Thyroid gland (tissue), 4 donors: ENCODE results near the gene ZMYND19. TPM values are rescaled to one million over a fixed set of nuclear protein-coding genes. Genes with fewer than 3 reads are reported as not detected.
"Not testable (repeated sequence)": the region's sequence is repeated elsewhere in the genome, so short reads cannot be mapped to it uniquely, and the experiment has no call there.

Source experiments
- DNase-seq, 2 donors: peaks; one replicate each; pipeline ENCODE4 v3.0.0-alpha.2; 2019
- H3K27ac ChIP-seq, 3 donors: fragments of 200-600 bp; sonication (generic); 1 replicate in 2 of 3; 2 replicates in 1 of 3; pipeline ENCODE4 v1.5.1; 2016 to 2019; ENCODE audit warnings: mild to moderate bottlenecking in 1 of 3, moderate library complexity in 1 of 3
- H3K27me3 ChIP-seq: fragments of 200-600 bp; sonication (generic); one replicate; pipeline ENCODE4 v1.5.1; 2019
- H3K36me3 ChIP-seq, 2 donors: fragments of 200-600 bp; sonication (generic); one replicate each; pipeline ENCODE4 v1.5.1; 2016 to 2019
- H3K4me1 ChIP-seq, 2 donors: fragments of 200-600 bp; sonication (generic); one replicate each; pipeline ENCODE4 v1.5.1; 2017 to 2019
- H3K4me3 ChIP-seq, 3 donors: fragments of 200-600 bp; sonication (generic); replicated peaks in 1 of 3; 1 replicate in 2 of 3; 2 replicates in 1 of 3; pipeline ENCODE4 v1.5.1; 2016; ENCODE audit warnings: mild to moderate bottlenecking in 1 of 3
- H3K9me3 ChIP-seq: fragments of 200-600 bp; sonication (generic); one replicate; pipeline ENCODE4 v1.5.1; 2017
- POLR2A ChIP-seq, 2 donors: fragments of 450-650 bp; IDR thresholded peaks; one replicate each; pipeline ENCODE4 v1.6.1; 2017; ENCODE audit warnings: antibody characterized with exemption in 2 of 2, mild to moderate bottlenecking in 2 of 2, moderate library complexity in 1 of 2
- WGBS, 2 donors: methylation state at CpG; one replicate each; pipeline ENCODE4 v1.1.5; 2017; 5-methylcytosine and 5-hydroxymethylcytosine counted together
- intact Hi-C: fragments of 100-400 bp; cut with DNase I; formaldehyde crosslinking; loops from one replicate; pipeline ENCODE4 v1.15.1; 2023
- total RNA-seq, 4 donors: library from RNA; depleted of rRNA; stranded (reverse); fragments of >200 nt; gene quantifications; one replicate each; pipeline ENCODE4 v1.2.3, GENCODE V29; 2016
- TF ChIP-seq, protein P1 (sequence below), 6 experiments: fragments of 200-600 bp in 3 of 6; fragments of 450-650 bp in 3 of 6; sonication (generic) in 3 of 6; IDR thresholded peaks; one replicate each; pipeline ENCODE4 v1.5.1; 2016 to 2019; ENCODE audit warnings: antibody characterized with exemption in 6 of 6, mild to moderate bottlenecking in 2 of 6, inconsistent platforms in 1 of 6, moderate library complexity in 1 of 6

ZMYND19 gene
- total RNA-seq, 4 donors from 2014 or later: 8.7 to 14.3 (median 9.5) TPM

DNA sequence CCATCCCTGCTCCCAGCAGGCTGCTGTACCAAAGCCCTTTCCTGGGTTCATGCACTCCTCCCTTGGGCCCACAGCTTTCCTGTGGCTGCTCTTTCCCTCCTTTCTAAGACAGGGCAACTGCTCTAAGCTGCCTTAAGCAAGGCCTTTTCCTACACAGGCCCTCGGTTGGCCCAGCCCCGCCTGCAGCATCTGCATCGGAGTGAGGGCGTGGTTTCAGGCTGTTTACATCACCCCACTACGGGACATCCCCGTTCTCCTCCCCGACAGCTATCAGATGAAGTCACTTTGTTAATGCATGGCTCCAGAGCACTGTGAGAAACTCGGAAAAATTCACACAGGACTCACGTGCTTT lies 15.0 kb downstream of the ZMYND19 start:
- Histone ChIP-seq H3K9me3 (no peaks in the 10 kb centered on the region), H3K27me3 (no peaks in the 10 kb centered on the region), H3K4me1 (peaks cover 13 to 19% of the 10 kb centered on the region in 2 donors), H3K36me3 (peaks cover 16 to 23% of the 10 kb centered on the region in 2 donors), H3K4me3 (no peak overlapping the region), H3K27ac (no peak overlapping the region)
- WGBS, 2 donors: 78 to 90% methylated on average over 9 of the region's 9 CpGs
- DNase-seq: no peak
- no peak for TF ChIP-seq POLR2A (IDR thresholded peaks at IDR 0.05)
- TF ChIP-seq, protein P1, sequence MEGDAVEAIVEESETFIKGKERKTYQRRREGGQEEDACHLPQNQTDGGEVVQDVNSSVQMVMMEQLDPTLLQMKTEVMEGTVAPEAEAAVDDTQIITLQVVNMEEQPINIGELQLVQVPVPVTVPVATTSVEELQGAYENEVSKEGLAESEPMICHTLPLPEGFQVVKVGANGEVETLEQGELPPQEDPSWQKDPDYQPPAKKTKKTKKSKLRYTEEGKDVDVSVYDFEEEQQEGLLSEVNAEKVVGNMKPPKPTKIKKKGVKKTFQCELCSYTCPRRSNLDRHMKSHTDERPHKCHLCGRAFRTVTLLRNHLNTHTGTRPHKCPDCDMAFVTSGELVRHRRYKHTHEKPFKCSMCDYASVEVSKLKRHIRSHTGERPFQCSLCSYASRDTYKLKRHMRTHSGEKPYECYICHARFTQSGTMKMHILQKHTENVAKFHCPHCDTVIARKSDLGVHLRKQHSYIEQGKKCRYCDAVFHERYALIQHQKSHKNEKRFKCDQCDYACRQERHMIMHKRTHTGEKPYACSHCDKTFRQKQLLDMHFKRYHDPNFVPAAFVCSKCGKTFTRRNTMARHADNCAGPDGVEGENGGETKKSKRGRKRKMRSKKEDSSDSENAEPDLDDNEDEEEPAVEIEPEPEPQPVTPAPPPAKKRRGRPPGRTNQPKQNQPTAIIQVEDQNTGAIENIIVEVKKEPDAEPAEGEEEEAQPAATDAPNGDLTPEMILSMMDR (IDR thresholded peaks at IDR 0.05): no peak
- intact Hi-C loops: no loop called here

DNA sequence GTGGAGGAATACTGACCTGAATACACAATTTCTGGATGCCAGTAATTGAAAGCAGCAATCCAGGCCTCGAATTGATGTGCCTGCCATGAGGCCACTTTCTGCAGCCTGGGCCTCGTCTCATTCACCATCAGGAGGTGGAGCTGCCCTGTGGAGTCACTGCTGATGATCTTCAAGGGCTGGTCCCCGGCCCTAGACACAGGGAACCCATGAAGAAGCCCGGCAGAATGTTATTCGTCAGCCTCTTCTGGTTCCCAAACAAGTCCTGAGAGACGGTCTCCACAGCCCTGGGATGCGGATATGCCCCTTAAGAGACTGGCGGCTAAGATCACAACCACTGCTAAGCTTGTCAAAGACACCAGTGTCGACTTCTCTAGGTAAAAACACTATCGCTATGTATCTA lies 16.1 kb downstream of the ZMYND19 start:
- TF ChIP-seq POLR2A (IDR thresholded peaks at IDR 0.05): no peak
- TF ChIP-seq, protein P1 (IDR thresholded peaks at IDR 0.05): no peak
- WGBS, 2 donors: 93 to 96% methylated on average over 10 of the region's 10 CpGs
- no peak overlapping the region for H3K27ac ChIP-seq
- H3K27me3 ChIP-seq: no peaks in the 10 kb centered on the region
- intact Hi-C loops: no loop called here
- H3K9me3 ChIP-seq: no peaks in the 10 kb centered on the region
- DNase-seq: no peak
- H3K4me1 ChIP-seq: peaks cover 11 to 15% of the 10 kb centered on the region in 2 donors
- peaks cover 16 to 23% of the 10 kb centered on the region in 2 donors for H3K36me3 ChIP-seq
- H3K4me3 ChIP-seq: no peak overlapping the region

DNA sequence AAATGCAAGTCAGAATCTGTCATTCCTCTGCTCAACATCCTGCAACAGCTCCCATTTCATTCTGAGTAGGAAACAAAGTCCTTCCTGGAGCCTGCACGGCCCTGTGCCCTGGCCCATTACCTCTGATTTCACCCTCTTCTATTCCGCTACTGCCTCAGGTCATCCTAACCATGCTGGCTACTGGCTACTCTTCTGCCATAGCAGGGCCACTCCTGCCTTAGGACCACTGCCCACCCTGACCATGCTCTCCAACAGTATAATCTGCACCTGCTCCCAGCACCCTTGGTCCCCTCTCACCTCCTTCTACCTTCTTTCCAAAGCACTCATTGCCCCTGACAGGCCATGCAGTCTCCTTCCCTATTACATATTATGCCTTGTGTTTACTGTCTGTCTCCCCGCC lies 19.7 kb downstream of the ZMYND19 start:
- H3K36me3 ChIP-seq: peaks cover 10 to 22% of the 10 kb centered on the region in 2 donors
- H3K9me3 ChIP-seq: no peaks in the 10 kb centered on the region
- H3K4me3 ChIP-seq: no peak overlapping the region
- no peaks in the 10 kb centered on the region for H3K27me3 ChIP-seq
- 96 to 99% methylated on average over 3 of the region's 3 CpGs for WGBS, 2 donors
- no peak overlapping the region for H3K27ac ChIP-seq
- no peak for TF ChIP-seq POLR2A (IDR thresholded peaks at IDR 0.05)
- TF ChIP-seq, protein P1 (IDR thresholded peaks at IDR 0.05): no peak
- no peaks in the 10 kb centered on the region for H3K4me1 ChIP-seq
- intact Hi-C loops: no loop called here
- no peak for DNase-seq

DNA sequence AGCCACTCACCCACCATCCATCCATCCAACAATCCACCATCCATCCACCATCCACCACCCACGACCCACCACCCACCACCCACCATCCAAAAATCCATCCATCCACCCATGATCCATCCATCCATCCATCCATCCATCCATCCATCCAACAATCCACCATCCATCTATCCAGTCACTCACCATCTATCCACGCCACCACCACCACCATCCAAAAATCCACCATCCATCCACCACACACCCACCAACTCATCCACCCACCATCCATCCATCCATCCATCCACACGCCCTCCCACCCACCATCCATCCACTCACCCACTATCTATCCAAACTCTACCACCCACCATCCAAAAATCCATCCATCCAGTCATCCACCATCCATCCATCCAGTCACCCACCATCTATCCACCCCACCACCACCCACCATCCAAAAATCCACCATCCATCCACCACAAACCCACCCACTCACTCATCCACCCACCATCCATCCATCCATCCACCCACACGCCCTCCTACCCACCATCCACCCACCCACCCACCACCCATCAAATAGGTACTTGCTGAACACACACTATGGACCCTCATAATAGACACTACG lies 20.6 kb downstream of the ZMYND19 start:
- H3K36me3 ChIP-seq: peaks cover 5 to 23% of the 10 kb centered on the region in 2 donors
- no peaks in the 10 kb centered on the region for H3K9me3 ChIP-seq
- no peak overlapping the region for H3K27ac ChIP-seq
- H3K4me1 ChIP-seq: no peaks in the 10 kb centered on the region
- TF ChIP-seq, protein P1 (IDR thresholded peaks at IDR 0.05): no peak
- no peak for TF ChIP-seq POLR2A (IDR thresholded peaks at IDR 0.05)
- H3K4me3 ChIP-seq: no peak overlapping the region
- intact Hi-C loops: no loop called here
- 97 to 99% methylated on average over 5 of the region's 5 CpGs for WGBS, 2 donors
- H3K27me3 ChIP-seq: no peaks in the 10 kb centered on the region
- no peak for DNase-seq

DNA sequence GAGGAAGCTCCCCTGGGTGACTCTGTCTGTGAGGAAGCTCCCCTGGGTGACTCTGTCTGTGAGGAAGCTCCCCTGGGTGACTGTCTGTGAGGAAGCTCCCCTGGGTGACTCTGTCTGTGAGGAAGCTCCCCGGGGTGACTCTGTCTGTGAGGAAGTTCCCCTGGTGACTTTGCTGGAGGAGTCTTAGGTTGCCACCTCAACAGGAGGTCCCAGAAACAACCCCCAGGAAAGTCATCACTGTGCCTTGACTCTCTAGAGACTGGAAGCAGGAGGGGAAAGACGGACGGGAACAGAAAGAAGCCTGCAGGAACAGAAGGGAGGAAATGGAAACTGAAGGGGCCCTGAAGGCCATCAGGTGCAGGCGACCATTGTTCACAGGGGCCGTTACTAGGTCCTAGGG lies 21.9 kb downstream of the ZMYND19 start:
- 90 to 92% methylated on average over 5 of the region's 5 CpGs for WGBS, 2 donors

More for the DNA sequence above, 21.9 kb downstream of the ZMYND19 start:
- H3K4me1 ChIP-seq, DNase-seq, H3K4me3 ChIP-seq, H3K27ac ChIP-seq, intact Hi-C loops, H3K9me3 ChIP-seq, H3K27me3 ChIP-seq: not testable (repeated sequence)
- peaks cover 8 to 25% of the 10 kb centered on the region in 2 donors for H3K36me3 ChIP-seq
